ENCODE results near the gene BABAM2.

- TF ChIP-seq CTCF (IDR thresholded peaks at IDR 0.05; ENCODE audit: low read length) (no peak), EZH2 (optimal IDR thresholded peaks at IDR 0.05; ENCODE audit: low read depth, low read length) (no peak)
Observed at GRCh38 chr2:27940090-27940671, 49.7 kb downstream of the BABAM2 start.
